HEK293 (cell line): ENCODE data around the gene LEUTX.

Experiments
- KLF10 ChIP-seq: fragments of 450-650 bp; IDR thresholded peaks from 2 replicates; pipeline ENCODE4 v1.5.1; 2018; ENCODE audit warnings: missing biosample characterization, mild to moderate bottlenecking, missing genetic modification characterization
- KLF16 ChIP-seq: fragments of 450-650 bp; formaldehyde crosslinking; IDR thresholded peaks from 2 replicates; pipeline ENCODE4 v1.5.1; 2017; ENCODE audit warnings: missing biosample characterization, missing genetic modification characterization
- PRDM1 ChIP-seq: fragments of 450-650 bp; formaldehyde crosslinking; IDR thresholded peaks from 2 replicates; pipeline ENCODE4; 2016; ENCODE audit warnings: missing biosample characterization, missing genetic modification characterization
- ZNF138 ChIP-seq: fragments of 450-650 bp; formaldehyde crosslinking; IDR thresholded peaks from 2 replicates; pipeline ENCODE4 v1.5.1; 2016; ENCODE audit warnings: missing biosample characterization, missing genetic modification characterization, borderline replicate concordance
- ZNF169 ChIP-seq: fragments of 450-650 bp; formaldehyde crosslinking; IDR thresholded peaks from 2 replicates; pipeline ENCODE4 v1.5.1; 2016; ENCODE audit warnings: missing biosample characterization, missing genetic modification characterization
- ZNF184 ChIP-seq: fragments of 450-650 bp; IDR thresholded peaks from 2 replicates; pipeline ENCODE4 v1.5.1; 2018; ENCODE audit warnings: missing biosample characterization, mild to moderate bottlenecking, missing genetic modification characterization
- ZNF274 ChIP-seq, 2 experiments: fragments of 200-500 bp in 1 of 2; fragments of 450-650 bp in 1 of 2; sonication (Bioruptor generic) in 1 of 2; formaldehyde crosslinking in 1 of 2; IDR thresholded peaks; 2 replicates each; pipeline versions ENCODE4 v1.5.1 to v1.6.1; 2014 to 2016; ENCODE audit warnings: borderline replicate concordance in 1 of 2, inconsistent platforms in 1 of 2, low read length in 1 of 2, missing biosample characterization in 1 of 2, missing genetic modification characterization in 1 of 2
- TF ChIP-seq, protein P1 (sequence below): fragments of 450-650 bp; formaldehyde crosslinking; IDR thresholded peaks from 2 replicates; pipeline ENCODE4 v1.5.1; 2016; ENCODE audit warnings: missing biosample characterization, missing genetic modification characterization
- TF ChIP-seq, protein P2 (sequence below): fragments of 450-650 bp; formaldehyde crosslinking; IDR thresholded peaks from 2 replicates; pipeline ENCODE4 v1.5.1; 2016; ENCODE audit warnings: missing biosample characterization, missing genetic modification characterization

DNA sequence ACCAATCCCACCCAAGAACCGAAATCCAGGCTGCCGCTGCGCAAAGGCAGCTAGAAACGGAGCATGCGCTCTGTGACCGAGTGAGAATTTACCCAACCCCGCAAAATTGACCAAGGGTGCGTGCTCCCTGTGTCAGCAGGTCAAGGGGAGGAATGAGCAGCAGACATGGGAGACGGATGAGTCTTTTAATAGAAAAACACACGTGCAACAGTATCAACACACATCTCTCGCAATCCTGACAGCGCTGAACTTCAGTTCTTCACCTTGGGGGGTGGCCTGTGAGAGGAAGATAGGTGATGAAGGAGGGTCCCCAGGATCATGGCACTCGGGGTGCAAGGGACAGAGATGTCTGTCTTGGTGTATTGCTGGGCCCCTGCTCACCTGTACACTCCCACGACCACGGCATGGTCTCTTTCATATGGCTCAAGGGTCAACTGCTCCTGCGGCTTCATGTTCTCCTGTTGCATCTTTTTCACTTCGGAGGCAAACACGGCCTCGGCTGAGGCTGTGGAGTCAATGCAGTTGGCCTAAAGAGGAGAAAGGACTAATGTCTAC, 55.7 kb downstream of the LEUTX start:
- TF ChIP-seq, protein P1, sequence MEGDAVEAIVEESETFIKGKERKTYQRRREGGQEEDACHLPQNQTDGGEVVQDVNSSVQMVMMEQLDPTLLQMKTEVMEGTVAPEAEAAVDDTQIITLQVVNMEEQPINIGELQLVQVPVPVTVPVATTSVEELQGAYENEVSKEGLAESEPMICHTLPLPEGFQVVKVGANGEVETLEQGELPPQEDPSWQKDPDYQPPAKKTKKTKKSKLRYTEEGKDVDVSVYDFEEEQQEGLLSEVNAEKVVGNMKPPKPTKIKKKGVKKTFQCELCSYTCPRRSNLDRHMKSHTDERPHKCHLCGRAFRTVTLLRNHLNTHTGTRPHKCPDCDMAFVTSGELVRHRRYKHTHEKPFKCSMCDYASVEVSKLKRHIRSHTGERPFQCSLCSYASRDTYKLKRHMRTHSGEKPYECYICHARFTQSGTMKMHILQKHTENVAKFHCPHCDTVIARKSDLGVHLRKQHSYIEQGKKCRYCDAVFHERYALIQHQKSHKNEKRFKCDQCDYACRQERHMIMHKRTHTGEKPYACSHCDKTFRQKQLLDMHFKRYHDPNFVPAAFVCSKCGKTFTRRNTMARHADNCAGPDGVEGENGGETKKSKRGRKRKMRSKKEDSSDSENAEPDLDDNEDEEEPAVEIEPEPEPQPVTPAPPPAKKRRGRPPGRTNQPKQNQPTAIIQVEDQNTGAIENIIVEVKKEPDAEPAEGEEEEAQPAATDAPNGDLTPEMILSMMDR, result no peak
- TF ChIP-seq ZNF274 (IDR thresholded peaks at IDR 0.05; ENCODE audit: low read length) (no peak), ZNF274 (tag by site-specific recombination; IDR thresholded peaks at IDR 0.05; ENCODE audit: borderline replicate concordance) (no peak), ZNF138 (tag by site-specific recombination) (no peak), KLF16 (no peak), KLF10 (no peak), ZNF169 (0 out of 2 replicates have a peak, but pooled peaks have one; percentile 16), PRDM1 (tag by site-specific recombination) (no peak), ZNF184 (tag by site-specific recombination) (no peak)
- TF ChIP-seq, protein P2, sequence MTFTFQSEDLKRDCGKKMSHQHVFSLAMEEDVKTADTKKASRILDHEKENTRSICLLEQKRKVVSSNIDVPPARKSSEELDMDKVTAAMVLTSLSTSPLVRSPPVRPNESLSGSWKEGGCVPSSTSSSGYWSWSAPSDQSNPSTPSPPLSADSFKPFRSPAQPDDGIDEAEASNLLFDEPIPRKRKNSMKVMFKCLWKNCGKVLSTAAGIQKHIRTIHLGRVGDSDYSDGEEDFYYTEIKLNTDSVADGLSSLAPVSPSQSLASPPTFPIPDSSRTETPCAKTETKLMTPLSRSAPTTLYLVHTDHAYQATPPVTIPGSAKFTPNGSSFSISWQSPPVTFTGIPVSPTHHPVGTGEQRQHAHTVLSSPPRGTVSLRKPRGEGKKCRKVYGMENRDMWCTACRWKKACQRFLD (tag by site-specific recombination), result no peak
